Measurements from ENCODE around the gene TOB2. TPM values are rescaled to one million over a fixed set of nuclear protein-coding genes. Genes with fewer than 3 reads are reported as not detected.

TOB2 gene
- total RNA-seq, 2 donors from 2014 or later, result 51.2 to 57.9 TPM

GRCh38 chr22:41425660-41426365 is 20.8 kb downstream of the TOB2 start:
- peaks cover 24% of the 10 kb centered on the region for H3K36me3 Mint-ChIP-seq (ENCODE audit: low read depth)
- H3K4me3 Mint-ChIP-seq, result no peak overlapping the region

GRCh38 chr22:41418717-41419116 is 27.9 kb downstream of the TOB2 start:
- WGBS, 2 experiments (ENCODE audit: insufficient coverage in 1 of 2, insufficient read length in 1 of 2), result 97 to 98% methylated on average over 9 of the region's 9 CpGs
- H3K9ac ChIP-seq (ENCODE audit: extremely low read depth, low read length, poor library complexity, severe bottlenecking), result no peak overlapping the region
- no peaks in the 10 kb centered on the region for H3K9me3 ChIP-seq (ENCODE audit: control insufficient read depth, low read length)
- TF ChIP-seq CTCF (conservative IDR thresholded peaks at IDR 0.05), result no peak
- Mint-ChIP-seq H3K4me1 (peaks cover 9% of the 10 kb centered on the region), H3K36me3 (ENCODE audit: low read depth) (peaks cover 8% of the 10 kb centered on the region), H3K27me3 (ENCODE audit: insufficient read depth) (no peaks in the 10 kb centered on the region), H3K27ac (no peak overlapping the region), H3K4me3 (no peak overlapping the region), H3K9me3 (no peaks in the 10 kb centered on the region)
- H3K4me1 ChIP-seq (ENCODE audit: control insufficient read depth, insufficient read depth, low read length), result peaks cover 4% of the 10 kb centered on the region
- no peak overlapping the region for H3K4me3 ChIP-seq (ENCODE audit: low read length)
- no peaks in the 10 kb centered on the region for H3K36me3 ChIP-seq (ENCODE audit: control insufficient read depth, insufficient read depth, low read length)
- H3K27me3 ChIP-seq (ENCODE audit: control insufficient read depth, insufficient read depth, low read length, poor library complexity, severe bottlenecking), result no peaks in the 10 kb centered on the region
- DNase-seq, result no peak
- no peak overlapping the region for H3K27ac ChIP-seq (ENCODE audit: low read depth, low read length)

More at GRCh38 chr22:41425660-41426365, 20.8 kb downstream of the TOB2 start:
- no peak overlapping the region for H3K4me3 ChIP-seq (ENCODE audit: low read length)
- no peaks in the 10 kb centered on the region for H3K27me3 ChIP-seq (ENCODE audit: control insufficient read depth, insufficient read depth, low read length, poor library complexity, severe bottlenecking)
- no peaks in the 10 kb centered on the region for H3K9me3 ChIP-seq (ENCODE audit: control insufficient read depth, low read length)
- 88 to 94% methylated on average over 4 to 8 of the region's 9 CpGs for WGBS, 2 experiments (ENCODE audit: insufficient coverage in 1 of 2, insufficient read length in 1 of 2)
- peak; percentile 59 for DNase-seq
- no peak overlapping the region for H3K9ac ChIP-seq (ENCODE audit: extremely low read depth, low read length, poor library complexity, severe bottlenecking)
- H3K27ac ChIP-seq (ENCODE audit: low read depth, low read length), result no peak overlapping the region
- Mint-ChIP-seq H3K4me1 (no peaks in the 10 kb centered on the region), H3K27ac (no peak overlapping the region), H3K9me3 (no peaks in the 10 kb centered on the region), H3K27me3 (ENCODE audit: insufficient read depth) (no peaks in the 10 kb centered on the region)
- TF ChIP-seq CTCF (conservative IDR thresholded peaks at IDR 0.05), result no peak
- H3K4me1 ChIP-seq (ENCODE audit: control insufficient read depth, insufficient read depth, low read length), result no peaks in the 10 kb centered on the region
- H3K36me3 ChIP-seq (ENCODE audit: control insufficient read depth, insufficient read depth, low read length), result no peaks in the 10 kb centered on the region

GRCh38 chr22:41417622-41418390 is 28.8 kb downstream of the TOB2 start:
- 89 to 92% methylated on average over 10 to 13 of the region's 13 CpGs for WGBS, 2 experiments (ENCODE audit: insufficient coverage in 1 of 2, insufficient read length in 1 of 2)

More at GRCh38 chr22:41417622-41418390, 28.8 kb downstream of the TOB2 start:
- Histone ChIP-seq H3K4me3 (ENCODE audit: low read length) (no peak overlapping the region), H3K27ac (ENCODE audit: low read depth, low read length) (no peak overlapping the region), H3K27me3 (ENCODE audit: control insufficient read depth, insufficient read depth, low read length, poor library complexity, severe bottlenecking) (no peaks in the 10 kb centered on the region), H3K9me3 (ENCODE audit: control insufficient read depth, low read length) (no peaks in the 10 kb centered on the region), H3K9ac (ENCODE audit: extremely low read depth, low read length, poor library complexity, severe bottlenecking) (no peak overlapping the region), H3K36me3 (ENCODE audit: control insufficient read depth, insufficient read depth, low read length) (no peaks in the 10 kb centered on the region), H3K4me1 (ENCODE audit: control insufficient read depth, insufficient read depth, low read length) (peaks cover 4% of the 10 kb centered on the region)
- Mint-ChIP-seq H3K4me1 (peaks cover 9% of the 10 kb centered on the region), H3K9me3 (no peaks in the 10 kb centered on the region), H3K27ac (no peak overlapping the region), H3K4me3 (no peak overlapping the region), H3K27me3 (ENCODE audit: insufficient read depth) (no peaks in the 10 kb centered on the region), H3K36me3 (ENCODE audit: low read depth) (peaks cover 6% of the 10 kb centered on the region)
- DNase-seq, result no peak
- TF ChIP-seq CTCF (conservative IDR thresholded peaks at IDR 0.05), result no peak
